ENCODE results near the gene MAPK8IP2. TPM values are rescaled to one million over a fixed set of nuclear protein-coding genes. Genes with fewer than 3 reads are reported as not detected.

MAPK8IP2 gene
- total and polyA plus RNA-seq, 2 of the 13 experiments (the other 11 are each of a cell fraction or from before 2014, with no cell fraction given) = 1.3 to 2.6 TPM

DNA sequence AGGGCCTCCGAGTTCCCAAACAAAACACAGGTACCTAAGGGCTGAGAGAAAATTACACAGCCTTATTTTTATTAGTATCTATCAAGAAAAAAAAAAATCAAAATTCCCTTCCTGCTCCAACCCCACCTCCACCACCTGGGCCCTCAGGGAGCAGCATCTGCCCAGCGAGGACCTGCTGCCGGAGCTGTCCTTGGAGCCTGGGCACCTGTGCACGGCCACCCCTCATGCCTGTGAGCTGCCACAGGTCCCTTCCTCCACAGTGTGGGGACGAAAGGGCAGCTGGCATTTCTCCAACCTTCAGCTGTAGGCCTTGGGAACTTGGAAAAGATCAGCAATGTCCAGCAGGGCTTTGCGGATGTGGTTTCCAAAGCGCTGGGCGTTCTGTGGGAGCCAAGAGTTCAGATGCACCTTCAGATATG lies 31.5 kb upstream of the MAPK8IP2 start (continued):
- TF ChIP-seq ZBTB46 (CRISPR knock-in tag; IDR thresholded peaks at IDR 0.05; ENCODE audit: borderline replicate concordance) (no peak), PATZ1 (CRISPR knock-in tag; IDR thresholded peaks at IDR 0.05) (no peak; the same call in 1 of the 2 replicates), E2F2 (CRISPR knock-in tag; IDR thresholded peaks at IDR 0.05; ENCODE audit: borderline replicate concordance) (no peak), FOXO4 (CRISPR knock-in tag; conservative IDR thresholded peaks at IDR 0.05) (no peak), RBM39 (IDR thresholded peaks at IDR 0.05; ENCODE audit: low read depth, low read length, poor library complexity, severe bottlenecking) (no peak), SMAD3 (CRISPR knock-in tag; IDR thresholded peaks at IDR 0.05) (no peak), ZNF564 (CRISPR knock-in tag; IDR thresholded peaks at IDR 0.05) (no peak), ZNF12 (CRISPR knock-in tag; IDR thresholded peaks at IDR 0.05) (no peak), FOXJ3 (CRISPR knock-in tag; IDR thresholded peaks at IDR 0.05; ENCODE audit: borderline replicate concordance) (no peak), ZNF543 (CRISPR knock-in tag; IDR thresholded peaks at IDR 0.05) (0 out of 2 replicates have a peak, but pooled peaks have one; percentile 51), ARID2 (CRISPR knock-in tag; IDR thresholded peaks at IDR 0.05; ENCODE audit: borderline replicate concordance) (no peak), ZNF552 (CRISPR knock-in tag; IDR thresholded peaks at IDR 0.05; ENCODE audit: borderline replicate concordance) (no peak), ZNF569 (CRISPR knock-in tag; IDR thresholded peaks at IDR 0.05; ENCODE audit: borderline replicate concordance) (no peak), PHB2 (IDR thresholded peaks at IDR 0.05; ENCODE audit: partially characterized antibody) (no peak), TEAD3 (CRISPR knock-in tag; optimal IDR thresholded peaks at IDR 0.05; ENCODE audit: borderline replicate concordance) (peak; percentile 52), ARNT (IDR thresholded peaks at IDR 0.05) (no peak), KLF9 (CRISPR knock-in tag; IDR thresholded peaks at IDR 0.05; ENCODE audit: low read depth) (no peak), KAT7 (CRISPR knock-in tag; IDR thresholded peaks at IDR 0.05; ENCODE audit: borderline replicate concordance) (0 out of 2 replicates have a peak, but pooled peaks have one; percentile 32), ZNF354B (CRISPR knock-in tag; IDR thresholded peaks at IDR 0.05) (no peak), KMT2B (CRISPR knock-in tag; IDR thresholded peaks at IDR 0.05) (0 out of 2 replicates have a peak, but pooled peaks have one; percentile 30), ZNF747 (CRISPR knock-in tag; IDR thresholded peaks at IDR 0.05; ENCODE audit: borderline replicate concordance) (no peak), SAP130 (CRISPR knock-in tag; IDR thresholded peaks at IDR 0.05; ENCODE audit: low read depth) (peak; percentile 71), MLX (CRISPR knock-in tag; IDR thresholded peaks at IDR 0.05) (peak; percentile 74), MEIS2 (CRISPR knock-in tag; IDR thresholded peaks at IDR 0.05) (0 out of 2 replicates have a peak, but pooled peaks have one; percentile 15), MED1 (CRISPR knock-in tag; IDR thresholded peaks at IDR 0.05) (peak; percentile 64; the same call in 1 of the 2 replicates)
